ENCODE measurements around the gene KRTAP21-2. TPM values are rescaled to one million over a fixed set of nuclear protein-coding genes. Genes with fewer than 3 reads are reported as not detected.

The KRTAP21-2 gene
- total and polyA plus RNA-seq, 11 donors = not detected

- Histone ChIP-seq H3K27ac (no peak overlapping the region), H3K27me3 (no peaks in the 10 kb centered on the region), H3K4me1 (no peaks in the 10 kb centered on the region), H3K9me3 (peaks cover 0 to 16% (median 4%) of the 10 kb centered on the region in 12 donors), H3K4me3 (no peak overlapping the region), H3K36me3 (no peaks in the 10 kb centered on the region)
- no peak for ATAC-seq
- TF ChIP-seq, protein P1, sequence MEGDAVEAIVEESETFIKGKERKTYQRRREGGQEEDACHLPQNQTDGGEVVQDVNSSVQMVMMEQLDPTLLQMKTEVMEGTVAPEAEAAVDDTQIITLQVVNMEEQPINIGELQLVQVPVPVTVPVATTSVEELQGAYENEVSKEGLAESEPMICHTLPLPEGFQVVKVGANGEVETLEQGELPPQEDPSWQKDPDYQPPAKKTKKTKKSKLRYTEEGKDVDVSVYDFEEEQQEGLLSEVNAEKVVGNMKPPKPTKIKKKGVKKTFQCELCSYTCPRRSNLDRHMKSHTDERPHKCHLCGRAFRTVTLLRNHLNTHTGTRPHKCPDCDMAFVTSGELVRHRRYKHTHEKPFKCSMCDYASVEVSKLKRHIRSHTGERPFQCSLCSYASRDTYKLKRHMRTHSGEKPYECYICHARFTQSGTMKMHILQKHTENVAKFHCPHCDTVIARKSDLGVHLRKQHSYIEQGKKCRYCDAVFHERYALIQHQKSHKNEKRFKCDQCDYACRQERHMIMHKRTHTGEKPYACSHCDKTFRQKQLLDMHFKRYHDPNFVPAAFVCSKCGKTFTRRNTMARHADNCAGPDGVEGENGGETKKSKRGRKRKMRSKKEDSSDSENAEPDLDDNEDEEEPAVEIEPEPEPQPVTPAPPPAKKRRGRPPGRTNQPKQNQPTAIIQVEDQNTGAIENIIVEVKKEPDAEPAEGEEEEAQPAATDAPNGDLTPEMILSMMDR (IDR thresholded peaks at IDR 0.05) = no peak
- TF ChIP-seq POLR2A (IDR thresholded peaks at IDR 0.05) = no peak
- DNase-seq = no peak
- 70 to 80% (median 75%) methylated on average over 2 of the region's 2 CpGs for WGBS, 4 donors
- intact Hi-C loops (cut with DNase I) = no loop called here
Observed at GRCh38 chr21:30714946-30715345, 32.1 kb downstream of the KRTAP21-2 start.

- no peak for ATAC-seq
- DNase-seq = no peak
- peaks cover 0 to 16% (median 4%) of the 10 kb centered on the region in 12 donors for H3K9me3 ChIP-seq
- intact Hi-C loops (cut with DNase I) = no loop called here
- no peak for TF ChIP-seq POLR2A (IDR thresholded peaks at IDR 0.05)
- TF ChIP-seq, protein P1 (IDR thresholded peaks at IDR 0.05) = no peak
- H3K4me1 ChIP-seq = no peaks in the 10 kb centered on the region
- H3K36me3 ChIP-seq = no peaks in the 10 kb centered on the region
- H3K27me3 ChIP-seq = no peaks in the 10 kb centered on the region
- no peak overlapping the region for H3K27ac ChIP-seq
- WGBS, 4 donors = 66 to 78% (median 71%) methylated on average over 3 of the region's 3 CpGs
- H3K4me3 ChIP-seq = no peak overlapping the region
Observed at GRCh38 chr21:30714456-30714855, 32.6 kb downstream of the KRTAP21-2 start.

DNA sequence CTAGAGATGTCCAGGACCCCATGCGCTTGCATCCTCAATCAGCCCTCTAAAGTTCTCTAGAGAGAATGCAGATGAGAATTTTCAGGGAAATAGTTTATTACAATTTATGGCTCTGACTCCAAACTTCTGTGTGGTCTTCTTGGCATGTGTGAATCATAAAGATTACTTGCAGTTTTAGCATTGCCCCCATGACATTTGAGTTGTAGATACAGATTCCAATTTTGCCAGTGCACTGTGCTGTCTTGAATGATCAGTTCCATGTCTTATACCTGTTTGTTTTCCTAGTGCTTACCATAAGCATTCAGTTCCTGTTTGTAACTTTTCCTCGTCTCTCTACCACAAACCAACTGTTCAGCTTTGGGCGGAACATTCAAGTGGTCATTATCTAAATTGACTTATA, 33.3 kb downstream of the KRTAP21-2 start:
- H3K4me1 ChIP-seq = no peaks in the 10 kb centered on the region
- no peak for TF ChIP-seq POLR2A (IDR thresholded peaks at IDR 0.05)
- TF ChIP-seq, protein P1 (IDR thresholded peaks at IDR 0.05) = no peak
- 82 to 88% (median 86%) methylated on average over 3 of the region's 3 CpGs for WGBS, 4 donors
- no peaks in the 10 kb centered on the region for H3K27me3 ChIP-seq
- H3K27ac ChIP-seq = no peak overlapping the region
- H3K36me3 ChIP-seq = no peaks in the 10 kb centered on the region
- H3K9me3 ChIP-seq = peaks cover 0 to 16% (median 4%) of the 10 kb centered on the region in 12 donors
- ATAC-seq (no peak), DNase-seq (no peak)
- no peak overlapping the region for H3K4me3 ChIP-seq
- intact Hi-C loops (cut with DNase I) = no loop called here

DNA sequence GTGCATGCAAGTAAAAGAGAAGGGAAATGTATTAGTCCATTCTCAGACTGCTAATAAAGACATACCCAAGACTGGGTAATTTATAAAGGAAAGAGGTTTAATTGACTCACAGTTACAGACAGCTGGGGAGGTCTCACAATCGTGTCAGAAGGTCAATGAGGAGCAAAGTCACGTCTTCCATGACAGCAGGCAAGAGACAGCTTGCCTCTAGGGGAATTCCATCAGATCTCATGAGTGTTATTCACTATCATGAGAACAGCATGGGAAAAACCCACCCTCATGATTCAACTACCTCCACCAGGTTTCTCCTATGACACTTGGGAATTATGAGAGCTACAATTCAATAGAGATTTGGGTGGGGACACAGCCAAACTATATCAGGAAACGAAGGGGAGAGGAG, 36.6 kb downstream of the KRTAP21-2 start:
- intact Hi-C loops (cut with DNase I) = no loop called here
- H3K27me3 ChIP-seq = no peaks in the 10 kb centered on the region
- DNase-seq (no peak), ATAC-seq (no peak)
- H3K4me1 ChIP-seq = no peaks in the 10 kb centered on the region
- 26 to 35% (median 32%) methylated on average over 3 of the region's 3 CpGs for WGBS, 4 donors
- no peaks in the 10 kb centered on the region for H3K36me3 ChIP-seq
- TF ChIP-seq, protein P1 (IDR thresholded peaks at IDR 0.05) = no peak
- TF ChIP-seq POLR2A (IDR thresholded peaks at IDR 0.05) = no peak
- H3K4me3 ChIP-seq = no peak overlapping the region
- H3K9me3 ChIP-seq = peaks cover 0 to 16% (median 6%) of the 10 kb centered on the region in 12 donors
- no peak overlapping the region for H3K27ac ChIP-seq

All from heart left ventricle (tissue), 16 donors.